Muscle of leg (tissue), 11 donors: ENCODE measurements around the gene SPTBN1. TPM values are rescaled to one million over a fixed set of nuclear protein-coding genes. Genes with fewer than 3 reads are reported as not detected.

Experiments used
- DNase-seq: peaks from one replicate; pipeline ENCODE4 v3.0.0; 2013
- H3K27ac ChIP-seq: one replicate; pipeline ENCODE4 v1.5.1; 2013; ENCODE audit warnings: mild to moderate bottlenecking, low read length, control low read depth
- H3K27me3 ChIP-seq: one replicate; pipeline ENCODE4 v1.6.1; 2013; ENCODE audit warnings: low read length; ENCODE audit not compliant: control insufficient read depth, insufficient read depth
- H3K36me3 ChIP-seq: one replicate; pipeline ENCODE4 v1.6.1; 2013; ENCODE audit warnings: low read length; ENCODE audit not compliant: control insufficient read depth, insufficient read depth
- H3K4me1 ChIP-seq: one replicate; pipeline ENCODE4 v1.6.1; 2013; ENCODE audit warnings: low read length; ENCODE audit not compliant: control insufficient read depth, insufficient read depth
- H3K4me3 ChIP-seq: one replicate; pipeline ENCODE4 v1.5.1; 2013; ENCODE audit warnings: low read length, control low read depth
- H3K9me3 ChIP-seq: replicated peaks from 2 replicates; pipeline ENCODE4 v1.6.1; 2013; ENCODE audit warnings: low read depth, low read length; ENCODE audit not compliant: control insufficient read depth
- WGBS: methylation state at CpG from one replicate; pipeline ENCODE4 v1.1.5; 2013; ENCODE audit warnings: missing lambda C conversion rate; ENCODE audit not compliant: insufficient coverage; 5-methylcytosine and 5-hydroxymethylcytosine counted together
- polyA plus RNA-seq, 8 donors: library from polyadenylated mRNA; unstranded; fragments of 120-200 nt; gene quantifications; one replicate each; pipeline versions ENCODE4 v1.2.1 to v1.2.3, GENCODE V29; 2013; ENCODE audit warnings: inconsistent platforms in 1 of 8, low replicate concordance in 1 of 8; ENCODE audit not compliant: insufficient read length in 8 of 8, insufficient read depth in 1 of 8
- total RNA-seq: library from RNA; stranded (reverse); fragments of 120-200 nt; gene quantifications from one replicate; pipeline ENCODE4 v1.2.4, GENCODE V29; 2013

The SPTBN1 gene
- total and polyA plus RNA-seq, 9 donors = 228 to 333 (median 273) TPM

GRCh38 chr2:54446122-54446521 is 10.0 kb upstream of the SPTBN1 start:
- H3K4me3 ChIP-seq = no peak overlapping the region
- no peak for DNase-seq
- H3K27ac ChIP-seq = no peak overlapping the region
- no peaks in the 10 kb centered on the region for H3K36me3 ChIP-seq
- no peaks in the 10 kb centered on the region for H3K4me1 ChIP-seq
- no peaks in the 10 kb centered on the region for H3K9me3 ChIP-seq
- H3K27me3 ChIP-seq = no peaks in the 10 kb centered on the region

- H3K4me1 ChIP-seq = no peaks in the 10 kb centered on the region
- H3K4me3 ChIP-seq = no peak overlapping the region
- WGBS = 30% methylated on average over 2 of the region's 2 CpGs
- no peak for DNase-seq
- H3K36me3 ChIP-seq = no peaks in the 10 kb centered on the region
- H3K27me3 ChIP-seq = no peaks in the 10 kb centered on the region
- H3K27ac ChIP-seq = no peak overlapping the region
- no peaks in the 10 kb centered on the region for H3K9me3 ChIP-seq
Measured at GRCh38 chr2:54446625-54447024, 9.5 kb upstream of the SPTBN1 start.

- Histone ChIP-seq H3K9me3 (no peaks in the 10 kb centered on the region), H3K27me3 (no peaks in the 10 kb centered on the region), H3K36me3 (no peaks in the 10 kb centered on the region)
Measured at GRCh38 chr2:54454548-54455130, 1.5 kb upstream of the SPTBN1 start.

GRCh38 chr2:54455131-54455562 is 980 bp upstream of the SPTBN1 start:
- DNase-seq = peak; percentile 73
- H3K9me3 ChIP-seq = no peaks in the 10 kb centered on the region
- H3K4me3 ChIP-seq = peak overlapping the region; percentile 82
- H3K36me3 ChIP-seq = no peaks in the 10 kb centered on the region
- H3K27me3 ChIP-seq = no peaks in the 10 kb centered on the region
- H3K27ac ChIP-seq = peak overlapping the region; percentile 97
- WGBS = 10% methylated on average over 16 of the region's 20 CpGs
- peaks cover 14% of the 10 kb centered on the region for H3K4me1 ChIP-seq

More at GRCh38 chr2:54454548-54455130, 1.5 kb upstream of the SPTBN1 start:
- WGBS = 67% methylated on average over 1 of the region's 4 CpGs
- DNase-seq = no peak
- Histone ChIP-seq H3K27ac (peak overlapping the region; percentile 97), H3K4me1 (peaks cover 13% of the 10 kb centered on the region), H3K4me3 (peak overlapping the region; percentile 82)

DNA sequence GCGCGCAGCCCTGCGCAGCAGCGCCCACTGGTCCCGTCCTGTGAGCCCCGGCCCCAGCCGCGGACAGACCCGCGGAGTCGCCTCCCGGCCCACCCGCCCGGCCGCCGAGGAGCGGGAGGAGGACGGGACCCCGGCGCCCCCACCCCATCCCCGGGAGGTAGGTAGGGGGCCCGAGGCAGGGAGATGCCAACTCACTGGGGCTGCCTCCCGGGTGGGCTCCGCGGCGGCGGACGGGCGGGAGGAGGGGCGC is 160 bp downstream of the SPTBN1 start:
- WGBS = under 1% methylated on average over 12 of the region's 30 CpGs
- H3K27ac ChIP-seq = peak overlapping the region; percentile 31
- no peaks in the 10 kb centered on the region for H3K27me3 ChIP-seq
- no peaks in the 10 kb centered on the region for H3K9me3 ChIP-seq
- DNase-seq = no peak
- peaks cover 22% of the 10 kb centered on the region for H3K4me1 ChIP-seq
- H3K4me3 ChIP-seq = peak overlapping the region; percentile 45
- peaks cover 4% of the 10 kb centered on the region for H3K36me3 ChIP-seq

- peak overlapping the region; percentile 84 for H3K4me3 ChIP-seq
- DNase-seq = peak; percentile 69
- H3K27ac ChIP-seq = peak overlapping the region; percentile 91
- no peaks in the 10 kb centered on the region for H3K27me3 ChIP-seq
- under 1% methylated on average over 65 of the region's 87 CpGs for WGBS
- peaks cover 23% of the 10 kb centered on the region for H3K4me1 ChIP-seq
- no peaks in the 10 kb centered on the region for H3K9me3 ChIP-seq
- peaks cover 4% of the 10 kb centered on the region for H3K36me3 ChIP-seq
Measured at GRCh38 chr2:54456612-54457322, 640 bp downstream of the SPTBN1 start.

DNA sequence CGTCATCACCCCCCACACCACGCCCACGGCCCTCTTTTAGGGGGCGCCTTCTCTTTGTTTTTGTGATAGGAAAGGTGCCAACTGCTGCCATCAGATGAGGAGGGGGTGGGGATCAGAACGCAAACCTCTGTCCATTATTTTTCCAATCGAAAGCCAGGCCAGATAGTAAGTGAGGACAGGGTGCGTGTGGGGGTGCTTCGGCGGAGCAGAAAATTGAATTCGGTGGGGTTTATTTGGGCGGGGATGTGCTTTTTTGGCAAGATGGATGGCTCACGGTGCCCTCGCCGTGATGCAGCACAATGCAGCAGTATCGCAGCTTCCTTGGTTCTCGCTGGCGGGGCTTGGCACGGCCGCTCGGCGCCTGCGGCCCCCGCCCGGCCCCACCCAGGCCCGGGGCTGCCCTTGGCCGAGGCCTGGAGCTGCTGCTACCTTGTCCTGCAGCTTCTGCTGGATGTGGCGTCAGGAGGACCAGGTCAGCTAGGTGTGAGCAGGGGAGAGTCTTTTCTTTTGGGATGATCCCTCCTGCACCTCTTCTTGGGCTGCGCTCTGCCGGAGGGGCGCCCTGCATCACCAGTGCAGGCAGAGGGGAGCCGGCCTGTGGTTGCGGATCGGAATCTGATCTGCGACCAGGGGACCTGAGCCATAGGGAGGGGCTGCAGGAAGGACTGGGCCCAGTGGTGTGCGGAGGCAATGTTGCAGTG is 1.3 kb downstream of the SPTBN1 start:
- H3K36me3 ChIP-seq = peaks cover 4% of the 10 kb centered on the region
- DNase-seq = peak; percentile 64
- peak overlapping the region; percentile 84 for H3K4me3 ChIP-seq
- H3K9me3 ChIP-seq = no peaks in the 10 kb centered on the region
- H3K27ac ChIP-seq = peak overlapping the region; percentile 91
- peaks cover 23% of the 10 kb centered on the region for H3K4me1 ChIP-seq
- no peaks in the 10 kb centered on the region for H3K27me3 ChIP-seq
- 0% methylated on average over 27 of the region's 35 CpGs for WGBS

- Histone ChIP-seq H3K4me1 (peaks cover 28% of the 10 kb centered on the region), H3K9me3 (no peaks in the 10 kb centered on the region), H3K4me3 (peak overlapping the region; percentile 84), H3K27me3 (no peaks in the 10 kb centered on the region), H3K36me3 (peaks cover 4% of the 10 kb centered on the region), H3K27ac (peak overlapping the region; percentile 91)
- WGBS = 9% methylated on average over 1 of the region's 2 CpGs
- DNase-seq = no peak
Measured at GRCh38 chr2:54459037-54459441, 2.9 kb downstream of the SPTBN1 start.

- H3K4me1 ChIP-seq = peaks cover 20% of the 10 kb centered on the region
- peak overlapping the region; percentile 37 for H3K27ac ChIP-seq
- H3K9me3 ChIP-seq = no peaks in the 10 kb centered on the region
- peaks cover 4% of the 10 kb centered on the region for H3K36me3 ChIP-seq
- DNase-seq = no peak
- no peaks in the 10 kb centered on the region for H3K27me3 ChIP-seq
- no CpG with 5 or more reads among the region's 4 CpGs for WGBS
- no peak overlapping the region for H3K4me3 ChIP-seq
Measured at GRCh38 chr2:54461261-54461660, 5.1 kb downstream of the SPTBN1 start.

GRCh38 chr2:54464341-54464740 is 8.2 kb downstream of the SPTBN1 start:
- Histone ChIP-seq H3K4me3 (no peak overlapping the region), H3K9me3 (no peaks in the 10 kb centered on the region), H3K36me3 (peaks cover 6% of the 10 kb centered on the region), H3K27ac (no peak overlapping the region), H3K27me3 (no peaks in the 10 kb centered on the region), H3K4me1 (peaks cover 28% of the 10 kb centered on the region)
- 100% methylated on average over 1 of the region's 2 CpGs for WGBS
- DNase-seq = no peak
